Neural cell (in vitro differentiated cells): ENCODE results near the gene ST3GAL4. TPM values are rescaled to one million over a fixed set of nuclear protein-coding genes. Genes with fewer than 3 reads are reported as not detected.
"Not testable (repeated sequence)": the region's sequence is repeated elsewhere in the genome, so short reads cannot be mapped to it uniquely, and the experiment has no call there.

Source experiments
- H2AFZ ChIP-seq: fragments of 200-600, 300-800 bp; sonication (generic), shearing (Covaris generic); 2 replicates; pipeline ENCODE4 v1.6.0; 2014; ENCODE audit warnings: low read depth, mild to moderate bottlenecking, antibody characterized with exemption, low read length, moderate library complexity
- H3F3A ChIP-seq: fragments of 200-600 bp; shearing (Covaris generic); 2 replicates; pipeline ENCODE4 v1.6.1; 2016; ENCODE audit warnings: mild to moderate bottlenecking, moderate library complexity, mixed read lengths, antibody characterized with exemption, low read length; ENCODE audit not compliant: insufficient read depth, poor library complexity, severe bottlenecking
- H3K27ac ChIP-seq: fragments of 200-600, 300-800 bp; sonication (generic), shearing (Covaris generic); 2 replicates; pipeline ENCODE4 v1.5.1; 2014; ENCODE audit warnings: mild to moderate bottlenecking, low read length, moderate library complexity
- H3K27me3 ChIP-seq: fragments of 300-800, 200-600 bp; sonication (generic), shearing (Covaris generic); 2 replicates; pipeline ENCODE4 v1.6.0; 2014; ENCODE audit warnings: mild to moderate bottlenecking, low read depth, low read length, moderate library complexity; ENCODE audit not compliant: insufficient read depth
- H3K36me3 ChIP-seq: fragments of 300-800, 200-600 bp; sonication (generic), shearing (Covaris generic); 2 replicates; pipeline ENCODE4 v1.5.1; 2014; ENCODE audit warnings: mild to moderate bottlenecking, antibody characterized with exemption, low read length, moderate library complexity; ENCODE audit not compliant: insufficient read depth
- H3K4me2 ChIP-seq: fragments of 300-800, 200-600 bp; sonication (generic), shearing (Covaris generic); 2 replicates; pipeline ENCODE4 v1.6.0; 2014; ENCODE audit warnings: mild to moderate bottlenecking, low read length
- H3K4me3 ChIP-seq: fragments of 300-800, 200-600 bp; sonication (generic), shearing (Covaris generic); 2 replicates; pipeline ENCODE4 v1.5.1; 2014; ENCODE audit warnings: mild to moderate bottlenecking, low read length, moderate library complexity
- H3K79me2 ChIP-seq: fragments of 200-600 bp; shearing (Covaris generic); replicated peaks from 2 replicates; pipeline ENCODE4 v1.6.0; 2014; ENCODE audit warnings: mild to moderate bottlenecking, low read length, moderate library complexity; ENCODE audit not compliant: insufficient read depth
- H3K9ac ChIP-seq: fragments of 300-800, 200-600 bp; sonication (generic), shearing (Covaris generic); 2 replicates; pipeline ENCODE4 v1.6.1; 2016; ENCODE audit warnings: mild to moderate bottlenecking, low read length, mixed read lengths
- H3K9me2 ChIP-seq: fragments of 200-600 bp; shearing (Covaris generic); 2 replicates; pipeline ENCODE4 v1.6.1; 2016; ENCODE audit warnings: mild to moderate bottlenecking, low read length, mixed read lengths; ENCODE audit not compliant: insufficient read depth
- H3K9me3 ChIP-seq: fragments of 200-600, 300-800 bp; sonication (generic), shearing (Covaris generic); 2 replicates; pipeline ENCODE4 v1.6.1; 2016; ENCODE audit warnings: mild to moderate bottlenecking, mixed run types, low read length, moderate library complexity, mixed read lengths
- H4K20me1 ChIP-seq: fragments of 200-600 bp; shearing (Covaris generic); 2 replicates; pipeline ENCODE4 v1.6.1; 2016; ENCODE audit warnings: mild to moderate bottlenecking, mixed run types; ENCODE audit not compliant: insufficient read depth
- EP300 ChIP-seq: fragments of 450-650 bp; conservative IDR thresholded peaks from 2 replicates; pipeline ENCODE4 v1.6.1; 2014; ENCODE audit warnings: antibody characterized with exemption, mild to moderate bottlenecking, moderate library complexity; ENCODE audit not compliant: poor library complexity, severe bottlenecking
- EZH2 ChIP-seq: fragments of 200-600, 300-800 bp; shearing (Covaris generic), sonication (generic); IDR thresholded peaks from 2 replicates; pipeline ENCODE4 v1.6.1; 2014; ENCODE audit warnings: antibody characterized with exemption, low read length, borderline replicate concordance, mild to moderate bottlenecking; ENCODE audit not compliant: insufficient read depth, poor library complexity, severe bottlenecking
- MXI1 ChIP-seq: fragments of 450-650 bp; conservative IDR thresholded peaks from 2 replicates; pipeline ENCODE4 v1.6.1; 2014; ENCODE audit warnings: antibody characterized with exemption, mild to moderate bottlenecking; ENCODE audit not compliant: poor library complexity, severe bottlenecking
- POLR2AphosphoS5 ChIP-seq: IDR thresholded peaks from 2 replicates; pipeline ENCODE4 v1.6.1; 2012
- RAD21 ChIP-seq: fragments of 450-650 bp; conservative IDR thresholded peaks from 2 replicates; pipeline ENCODE4 v1.6.1; 2014; ENCODE audit warnings: antibody characterized with exemption, mild to moderate bottlenecking, moderate library complexity
- SMC3 ChIP-seq: fragments of 450-650 bp; conservative IDR thresholded peaks from 2 replicates; pipeline ENCODE4 v1.6.1; 2014; ENCODE audit warnings: antibody characterized with exemption, mild to moderate bottlenecking, moderate library complexity; ENCODE audit not compliant: poor library complexity
- TAF1 ChIP-seq: IDR thresholded peaks from 2 replicates; pipeline ENCODE4 v1.6.1; 2012; ENCODE audit warnings: low read depth
- polyA plus RNA-seq: library from polyadenylated mRNA; depleted of rRNA; stranded (reverse); fragments of >200 nt; gene quantifications from 2 replicates; pipeline ENCODE4 v1.2.3, GENCODE V29; 2014
- TF ChIP-seq, protein P1 (sequence below): IDR thresholded peaks from 2 replicates; pipeline ENCODE4 v1.6.1; 2012; ENCODE audit warnings: borderline replicate concordance
- TF ChIP-seq, protein P2 (sequence below): fragments of 450-650 bp; IDR thresholded peaks from 2 replicates; pipeline ENCODE4 v1.5.1; 2014; ENCODE audit warnings: antibody characterized with exemption, mild to moderate bottlenecking, moderate library complexity; ENCODE audit not compliant: poor library complexity, severe bottlenecking

The ST3GAL4 gene
- polyA plus RNA-seq, 1 donor from 2014 or later = 46.1 TPM

DNA sequence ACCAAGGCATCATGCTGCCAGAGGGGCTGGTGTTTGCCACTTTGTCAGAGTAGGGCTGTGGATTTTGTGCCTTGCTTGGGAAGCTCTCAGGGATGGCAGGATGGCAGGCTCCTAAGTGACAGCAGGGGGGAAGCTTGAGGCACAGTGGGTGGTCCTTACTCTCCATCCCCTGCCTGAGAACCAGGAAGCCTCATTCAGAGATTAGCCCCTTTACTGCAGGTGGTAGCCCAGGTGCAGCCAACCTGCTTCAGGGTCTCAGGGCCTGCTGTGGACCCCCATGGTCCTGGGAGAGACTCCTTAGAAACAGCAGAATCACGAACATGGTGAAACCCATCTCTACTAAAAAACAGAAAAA is 8.9 kb upstream of the ST3GAL4 start:
- Histone ChIP-seq H3K27ac (no peak overlapping the region), H3K9me2 (no peaks in the 10 kb centered on the region), H3K36me3 (no peaks in the 10 kb centered on the region), H3K27me3 (no peaks in the 10 kb centered on the region), H3K4me3 (no peak overlapping the region), H3K4me2 (no peak overlapping the region), H2AFZ (no peak overlapping the region), H3F3A (no peaks in the 10 kb centered on the region), H3K9ac (no peak overlapping the region), H3K79me2 (no peaks in the 10 kb centered on the region), H3K9me3 (no peaks in the 10 kb centered on the region), H4K20me1 (no peaks in the 10 kb centered on the region)
- no peak for TF ChIP-seq RAD21
- TF ChIP-seq POLR2AphosphoS5 = no peak
- no peak for TF ChIP-seq EZH2
- no peak for TF ChIP-seq TAF1
- TF ChIP-seq, protein P1, sequence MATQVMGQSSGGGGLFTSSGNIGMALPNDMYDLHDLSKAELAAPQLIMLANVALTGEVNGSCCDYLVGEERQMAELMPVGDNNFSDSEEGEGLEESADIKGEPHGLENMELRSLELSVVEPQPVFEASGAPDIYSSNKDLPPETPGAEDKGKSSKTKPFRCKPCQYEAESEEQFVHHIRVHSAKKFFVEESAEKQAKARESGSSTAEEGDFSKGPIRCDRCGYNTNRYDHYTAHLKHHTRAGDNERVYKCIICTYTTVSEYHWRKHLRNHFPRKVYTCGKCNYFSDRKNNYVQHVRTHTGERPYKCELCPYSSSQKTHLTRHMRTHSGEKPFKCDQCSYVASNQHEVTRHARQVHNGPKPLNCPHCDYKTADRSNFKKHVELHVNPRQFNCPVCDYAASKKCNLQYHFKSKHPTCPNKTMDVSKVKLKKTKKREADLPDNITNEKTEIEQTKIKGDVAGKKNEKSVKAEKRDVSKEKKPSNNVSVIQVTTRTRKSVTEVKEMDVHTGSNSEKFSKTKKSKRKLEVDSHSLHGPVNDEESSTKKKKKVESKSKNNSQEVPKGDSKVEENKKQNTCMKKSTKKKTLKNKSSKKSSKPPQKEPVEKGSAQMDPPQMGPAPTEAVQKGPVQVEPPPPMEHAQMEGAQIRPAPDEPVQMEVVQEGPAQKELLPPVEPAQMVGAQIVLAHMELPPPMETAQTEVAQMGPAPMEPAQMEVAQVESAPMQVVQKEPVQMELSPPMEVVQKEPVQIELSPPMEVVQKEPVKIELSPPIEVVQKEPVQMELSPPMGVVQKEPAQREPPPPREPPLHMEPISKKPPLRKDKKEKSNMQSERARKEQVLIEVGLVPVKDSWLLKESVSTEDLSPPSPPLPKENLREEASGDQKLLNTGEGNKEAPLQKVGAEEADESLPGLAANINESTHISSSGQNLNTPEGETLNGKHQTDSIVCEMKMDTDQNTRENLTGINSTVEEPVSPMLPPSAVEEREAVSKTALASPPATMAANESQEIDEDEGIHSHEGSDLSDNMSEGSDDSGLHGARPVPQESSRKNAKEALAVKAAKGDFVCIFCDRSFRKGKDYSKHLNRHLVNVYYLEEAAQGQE = no peak
- no peak for TF ChIP-seq MXI1
- TF ChIP-seq SMC3 = no peak
- TF ChIP-seq, protein P2, sequence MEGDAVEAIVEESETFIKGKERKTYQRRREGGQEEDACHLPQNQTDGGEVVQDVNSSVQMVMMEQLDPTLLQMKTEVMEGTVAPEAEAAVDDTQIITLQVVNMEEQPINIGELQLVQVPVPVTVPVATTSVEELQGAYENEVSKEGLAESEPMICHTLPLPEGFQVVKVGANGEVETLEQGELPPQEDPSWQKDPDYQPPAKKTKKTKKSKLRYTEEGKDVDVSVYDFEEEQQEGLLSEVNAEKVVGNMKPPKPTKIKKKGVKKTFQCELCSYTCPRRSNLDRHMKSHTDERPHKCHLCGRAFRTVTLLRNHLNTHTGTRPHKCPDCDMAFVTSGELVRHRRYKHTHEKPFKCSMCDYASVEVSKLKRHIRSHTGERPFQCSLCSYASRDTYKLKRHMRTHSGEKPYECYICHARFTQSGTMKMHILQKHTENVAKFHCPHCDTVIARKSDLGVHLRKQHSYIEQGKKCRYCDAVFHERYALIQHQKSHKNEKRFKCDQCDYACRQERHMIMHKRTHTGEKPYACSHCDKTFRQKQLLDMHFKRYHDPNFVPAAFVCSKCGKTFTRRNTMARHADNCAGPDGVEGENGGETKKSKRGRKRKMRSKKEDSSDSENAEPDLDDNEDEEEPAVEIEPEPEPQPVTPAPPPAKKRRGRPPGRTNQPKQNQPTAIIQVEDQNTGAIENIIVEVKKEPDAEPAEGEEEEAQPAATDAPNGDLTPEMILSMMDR = no peak
- no peak for TF ChIP-seq EP300

DNA sequence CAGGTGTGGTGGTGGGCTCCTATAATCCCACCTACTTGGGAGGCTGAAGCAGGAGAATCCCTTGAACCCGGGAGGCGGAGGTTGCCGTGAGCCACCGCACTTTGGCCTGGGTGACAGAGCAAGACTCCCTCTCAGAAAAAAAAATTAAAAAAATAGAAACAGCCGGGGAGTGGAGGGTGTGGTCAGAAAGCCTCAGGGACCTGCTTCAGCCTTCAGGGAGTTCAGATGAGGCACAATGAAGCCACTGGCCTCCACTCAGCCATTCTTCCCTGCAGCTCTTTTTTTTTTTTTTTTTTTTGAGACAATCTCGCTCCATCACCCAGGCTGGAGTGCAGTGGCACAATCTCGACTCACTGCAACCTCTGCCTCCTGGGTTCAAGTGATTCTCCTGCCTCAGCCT is 8.5 kb upstream of the ST3GAL4 start:
- not testable (repeated sequence) for H3K9me2 ChIP-seq, H3K9ac ChIP-seq, H3K36me3 ChIP-seq, H3K79me2 ChIP-seq, H3K27me3 ChIP-seq, H3F3A ChIP-seq, H2AFZ ChIP-seq, H4K20me1 ChIP-seq, H3K4me2 ChIP-seq, H3K4me3 ChIP-seq, H3K27ac ChIP-seq, H3K9me3 ChIP-seq
